IMR-90 (cell line): ENCODE results near the gene ZNF19. TPM values are rescaled to one million over a fixed set of nuclear protein-coding genes. Genes with fewer than 3 reads are reported as not detected.

Source experiments
- ATAC-seq: fragments of 200-7000 bp; cut with Tn5 transposase; 2 replicates; pipeline ENCODE4 v1.9.1; 2020; ENCODE audit warnings: low read depth, mild to moderate bottlenecking, moderate library complexity
- BruUV-seq: library from RNA; stranded (reverse); fragments of 400-500 nt; replicated peaks from 2 replicates; lab custom pipeline; 2021; lab: Mats Ljungman, UMichigan
- CTCF ChIA-PET: fragments of 300-600 bp; formaldehyde crosslinking; extraction: SDS; loops from one replicate; lab custom pipeline; 2021; ENCODE audit warnings: antibody characterized with exemption; lab: Yijun Ruan, JAX
- POLR2A ChIA-PET: fragments of 300-600 bp; sonication (Branson Sonifier 250); formaldehyde crosslinking; loops from one replicate; lab custom pipeline; 2022; ENCODE audit warnings: antibody characterized with exemption; ENCODE audit not compliant: unreplicated experiment; lab: Charles Lee
- DNase-seq: peaks from one replicate; pipeline ENCODE4 v3.0.0; 2013
- H2AFZ ChIP-seq: replicated peaks from 2 replicates; pipeline ENCODE3; 2013; ENCODE audit warnings: low read length, mild to moderate bottlenecking; ENCODE audit not compliant: poor library complexity
- H2AK5ac ChIP-seq: 2 replicates; pipeline ENCODE4 v1.6.1; 2013; ENCODE audit warnings: low read depth, low read length, inconsistent platforms
- H2AK9ac ChIP-seq: replicated peaks from 2 replicates; pipeline ENCODE3; 2013; ENCODE audit warnings: mild to moderate bottlenecking, low read depth, low read length, moderate library complexity; ENCODE audit not compliant: poor library complexity
- H2BK120ac ChIP-seq: 2 replicates; pipeline ENCODE4 v1.6.1; 2013; ENCODE audit warnings: low read depth, low read length, inconsistent platforms
- H2BK15ac ChIP-seq: 3 replicates; pipeline ENCODE4 v1.6.1; 2013; ENCODE audit warnings: low read depth, low read length, inconsistent platforms
- H2BK20ac ChIP-seq: 2 replicates; pipeline ENCODE4 v1.6.1; 2013; ENCODE audit warnings: low read depth, mild to moderate bottlenecking, inconsistent platforms, low read length, moderate library complexity
- H2BK5ac ChIP-seq: 2 replicates; pipeline ENCODE4 v1.6.1; 2013; ENCODE audit warnings: mild to moderate bottlenecking, low read depth, low read length, inconsistent platforms; ENCODE audit not compliant: poor library complexity, severe bottlenecking
- H3K14ac ChIP-seq: replicated peaks from 2 replicates; pipeline ENCODE4 v1.6.1; 2013; ENCODE audit warnings: low read depth, low read length, inconsistent platforms
- H3K18ac ChIP-seq: 2 replicates; pipeline ENCODE4 v1.6.1; 2013; ENCODE audit warnings: low read depth, low read length, control low read depth
- H3K23ac ChIP-seq: 2 replicates; pipeline ENCODE4 v1.6.1; 2013; ENCODE audit warnings: low read depth, low read length, inconsistent platforms
- H3K27ac ChIP-seq: 2 replicates; pipeline ENCODE4 v1.5.1; 2013; ENCODE audit warnings: mild to moderate bottlenecking, control low read depth, low read length; ENCODE audit not compliant: insufficient read depth
- H3K27me3 ChIP-seq: 2 replicates; pipeline ENCODE4 v1.6.1; 2013; ENCODE audit warnings: low read length; ENCODE audit not compliant: control insufficient read depth, insufficient read depth
- H3K36me3 ChIP-seq: 2 replicates; pipeline ENCODE4 v1.6.1; 2013; ENCODE audit warnings: low read length, mixed read lengths; ENCODE audit not compliant: control insufficient read depth, insufficient read depth
- H3K4ac ChIP-seq: 2 replicates; pipeline ENCODE4 v1.6.1; 2013; ENCODE audit warnings: low read depth, low read length, inconsistent platforms
- H3K4me1 ChIP-seq: 2 replicates; pipeline ENCODE4 v1.6.1; 2013; ENCODE audit warnings: low read length, mixed read lengths; ENCODE audit not compliant: control insufficient read depth, insufficient read depth
- H3K4me2 ChIP-seq: 2 replicates; pipeline ENCODE4 v1.6.1; 2013; ENCODE audit warnings: low read depth, mild to moderate bottlenecking, control low read depth, low read length, moderate library complexity
- H3K4me3 ChIP-seq: 2 replicates; pipeline ENCODE4 v1.5.1; 2013; ENCODE audit warnings: low read depth, mild to moderate bottlenecking, control low read depth, low read length, moderate library complexity; ENCODE audit not compliant: insufficient read depth
- H3K56ac ChIP-seq: 2 replicates; pipeline ENCODE4 v1.6.1; 2013; ENCODE audit warnings: low read length, inconsistent platforms; ENCODE audit not compliant: insufficient read depth; ENCODE audit errors: extremely low read depth
- H3K79me1 ChIP-seq, 2 experiments: 2 replicates each; pipeline ENCODE4 v1.6.1; 2013; ENCODE audit warnings: low read length in 2 of 2, inconsistent platforms in 1 of 2, low read depth in 1 of 2
- H3K9ac ChIP-seq: 2 replicates; pipeline ENCODE4 v1.6.1; 2013; ENCODE audit warnings: low read depth, low read length, control low read depth
- H3K9me1 ChIP-seq: 2 replicates; pipeline ENCODE4 v1.6.1; 2013; ENCODE audit warnings: low read length, inconsistent platforms; ENCODE audit not compliant: insufficient read depth
- H3K9me3 ChIP-seq: 2 replicates; pipeline ENCODE4 v1.6.1; 2013; ENCODE audit warnings: low read length; ENCODE audit not compliant: control insufficient read depth, insufficient read depth
- H4K20me1 ChIP-seq: 2 replicates; pipeline ENCODE4 v1.6.1; 2013; ENCODE audit warnings: low read length, inconsistent platforms; ENCODE audit not compliant: insufficient read depth
- H4K5ac ChIP-seq: 2 replicates; pipeline ENCODE4 v1.6.1; 2013; ENCODE audit warnings: mild to moderate bottlenecking, low read depth, low read length, control low read depth
- H4K8ac ChIP-seq, 2 experiments: 2 replicates each; pipeline ENCODE4 v1.6.1; 2013; ENCODE audit warnings: low read depth in 2 of 2, low read length in 2 of 2, control low read depth in 1 of 2, inconsistent platforms in 1 of 2
- H4K91ac ChIP-seq: 2 replicates; pipeline ENCODE4 v1.6.1; 2013; ENCODE audit warnings: low read depth, low read length, inconsistent platforms; ENCODE audit not compliant: insufficient read depth
- BHLHE40 ChIP-seq: fragments of 150-350 bp; IDR thresholded peaks from 2 replicates; pipeline ENCODE4 v1.6.1; 2016; ENCODE audit warnings: mild to moderate bottlenecking, low read depth, low read length
- CEBPB ChIP-seq: IDR thresholded peaks from 2 replicates; pipeline ENCODE4 v1.6.1; 2012; ENCODE audit warnings: low read depth, low read length, improper control_type of control experiment
- CHD1 ChIP-seq: IDR thresholded peaks from 2 replicates; pipeline ENCODE4 v1.6.1; 2012; ENCODE audit warnings: low read depth, low read length, improper control_type of control experiment
- MAFK ChIP-seq: IDR thresholded peaks from 2 replicates; pipeline ENCODE4 v1.6.1; 2012; ENCODE audit warnings: low read depth, low read length, improper control_type of control experiment
- MAZ ChIP-seq: IDR thresholded peaks from 2 replicates; pipeline ENCODE4 v1.6.1; 2012; ENCODE audit warnings: low read depth, mild to moderate bottlenecking, low read length, improper control_type of control experiment, moderate library complexity, borderline replicate concordance
- MXI1 ChIP-seq: IDR thresholded peaks from 2 replicates; pipeline ENCODE4 v1.6.1; 2012; ENCODE audit warnings: low read depth, mild to moderate bottlenecking, low read length, moderate library complexity, borderline replicate concordance
- POLR2A ChIP-seq: IDR thresholded peaks from 2 replicates; pipeline ENCODE4 v1.6.1; 2012; ENCODE audit warnings: mild to moderate bottlenecking, low read depth, low read length
- RCOR1 ChIP-seq: IDR thresholded peaks from 2 replicates; pipeline ENCODE4 v1.6.1; 2012; ENCODE audit warnings: mild to moderate bottlenecking, low read length, improper control_type of control experiment; ENCODE audit not compliant: insufficient replicate concordance
- RFX5 ChIP-seq: IDR thresholded peaks from 2 replicates; pipeline ENCODE4 v1.8.0; 2012; ENCODE audit warnings: low read depth, mild to moderate bottlenecking, low read length, moderate library complexity
- SMC3 ChIP-seq: fragments of 150-350 bp; IDR thresholded peaks from 2 replicates; pipeline ENCODE4 v1.6.1; 2016; ENCODE audit warnings: low read depth, mild to moderate bottlenecking, antibody characterized with exemption, low read length, moderate library complexity
- WGBS, 2 experiments: methylation state at CpG; one replicate each; pipeline versions ENCODE4 v1.1.5 to v1.1.7; 2013; ENCODE audit warnings: missing lambda C conversion rate in 2 of 2; ENCODE audit not compliant: insufficient read length in 1 of 2; ENCODE audit errors: extremely low coverage in 2 of 2; 5-methylcytosine and 5-hydroxymethylcytosine counted together
- dilution Hi-C: fragments of 300-500 bp; cut with HindIII; formaldehyde crosslinking; loops from one replicate; pipeline ENCODE4 v1.14.3; 2018; ENCODE audit warnings: low sequenced_read_pairs; ENCODE audit not compliant: unreplicated experiment
- in situ Hi-C: fragments of 300-500 bp; cut with MboI; formaldehyde crosslinking; loops from 3 replicates; pipeline ENCODE4 v1.14.3; 2019; ENCODE audit warnings: low sequenced_read_pairs, inconsistent platforms, mixed read lengths
- intact Hi-C: fragments of 100-400 bp; cut with micrococcal nuclease; formaldehyde crosslinking; loops from 2 replicates; pipeline ENCODE4 v1.10.0; 2022
- polyA plus RNA-seq, 3 experiments: library from polyadenylated mRNA; depleted of rRNA; stranded (reverse); fragments of >200 nt; gene quantifications; 2 replicates each; pipeline ENCODE4 v1.2.3, GENCODE V29; 2012; ENCODE audit warnings: low replicate concordance in 1 of 3
- total RNA-seq: library from RNA; depleted of rRNA; stranded (reverse); fragments of >200 nt; gene quantifications from 2 replicates; pipeline ENCODE4 v1.2.3, GENCODE V29; 2012
- TF ChIP-seq, protein P1 (sequence below): conservative IDR thresholded peaks from 2 replicates; pipeline ENCODE4 v1.5.1; 2012; ENCODE audit warnings: mild to moderate bottlenecking, low read depth, low read length, improper control_type of control experiment
- TF ChIP-seq, protein P2 (sequence below): fragments of 150-350 bp; IDR thresholded peaks from 2 replicates; pipeline ENCODE4 v1.6.1; 2016; ENCODE audit warnings: low read depth, mild to moderate bottlenecking, low read length, moderate library complexity, borderline replicate concordance

ZNF19 gene
- total and polyA plus RNA-seq, 2 of the 4 experiments (the other 2 are of a cell fraction): 0.89 to 2.9 TPM

DNA sequence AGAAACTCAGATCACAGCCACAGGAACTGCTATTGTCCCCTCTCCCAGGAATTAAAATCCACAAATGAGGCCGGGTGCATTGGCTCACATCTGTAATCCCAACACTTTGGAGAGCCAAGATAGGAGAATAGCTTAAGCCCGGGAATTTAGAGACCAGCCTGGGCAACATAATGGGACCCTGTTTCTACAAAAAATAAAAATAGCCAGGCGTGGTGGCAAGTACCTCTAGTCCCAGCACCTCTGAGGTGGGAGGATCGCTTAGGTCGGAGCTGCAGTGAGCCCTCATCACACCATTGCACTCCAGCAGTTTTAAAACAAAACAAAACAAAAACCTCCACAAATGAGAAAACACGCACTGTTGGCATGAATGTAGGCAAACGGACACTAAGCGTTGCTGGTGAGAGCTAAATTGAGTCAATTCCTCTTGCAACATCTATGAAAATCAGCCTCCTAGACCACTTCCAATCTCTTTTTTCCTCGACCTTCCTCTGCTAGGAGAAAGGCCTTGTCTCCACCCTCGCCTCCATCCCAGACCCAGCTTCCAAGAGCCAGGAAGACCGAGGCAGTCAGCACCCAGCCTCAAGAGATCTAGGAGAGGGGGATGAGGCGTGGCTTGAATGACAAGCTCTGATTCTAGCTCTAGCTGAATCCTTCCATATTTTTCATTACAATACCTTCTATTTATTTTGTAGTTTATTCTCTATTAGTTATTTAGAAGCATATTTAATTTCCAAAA is 62.1 kb downstream of the ZNF19 start:
- Histone ChIP-seq H3K27ac (no peak overlapping the region), H2AFZ (no peak overlapping the region), H4K20me1 (no peaks in the 10 kb centered on the region), H2BK120ac (no peak overlapping the region), H2AK5ac (no peak overlapping the region), H3K14ac (no peak overlapping the region), H3K9me3 (no peaks in the 10 kb centered on the region), H3K4me3 (no peak overlapping the region), H3K4ac (no peak overlapping the region), H3K18ac (no peak overlapping the region), H2BK5ac (no peak overlapping the region), H3K36me3 (no peaks in the 10 kb centered on the region), H2BK20ac (no peak overlapping the region), H3K79me1 (no peaks in the 10 kb centered on the region), H3K9ac (no peak overlapping the region), H3K23ac (no peak overlapping the region), H4K91ac (no peak overlapping the region), H3K27me3 (peaks cover 20% of the 10 kb centered on the region), H2BK15ac (no peak overlapping the region), H3K56ac (no peak overlapping the region), H4K5ac (no peak overlapping the region), H3K4me2 (no peak overlapping the region), H3K4me1 (no peaks in the 10 kb centered on the region), H4K8ac (no peak overlapping the region), H3K9me1 (no peaks in the 10 kb centered on the region), H2AK9ac (no peak overlapping the region)
- intact Hi-C loops: no loop called here
- ATAC-seq (no peak), DNase-seq (no peak)
- BruUV-seq: no TSS peak
- 74% methylated on average over 3 of the region's 12 CpGs; no CpG with 5 or more reads in 1 of the 2 experiments for WGBS, 2 experiments
- dilution Hi-C loops: no loop called here
- ChIA-PET POLR2A (no interaction called here), CTCF (no interaction called here)
- TF ChIP-seq RFX5: no peak
- TF ChIP-seq POLR2A: no peak
- TF ChIP-seq, protein P1, sequence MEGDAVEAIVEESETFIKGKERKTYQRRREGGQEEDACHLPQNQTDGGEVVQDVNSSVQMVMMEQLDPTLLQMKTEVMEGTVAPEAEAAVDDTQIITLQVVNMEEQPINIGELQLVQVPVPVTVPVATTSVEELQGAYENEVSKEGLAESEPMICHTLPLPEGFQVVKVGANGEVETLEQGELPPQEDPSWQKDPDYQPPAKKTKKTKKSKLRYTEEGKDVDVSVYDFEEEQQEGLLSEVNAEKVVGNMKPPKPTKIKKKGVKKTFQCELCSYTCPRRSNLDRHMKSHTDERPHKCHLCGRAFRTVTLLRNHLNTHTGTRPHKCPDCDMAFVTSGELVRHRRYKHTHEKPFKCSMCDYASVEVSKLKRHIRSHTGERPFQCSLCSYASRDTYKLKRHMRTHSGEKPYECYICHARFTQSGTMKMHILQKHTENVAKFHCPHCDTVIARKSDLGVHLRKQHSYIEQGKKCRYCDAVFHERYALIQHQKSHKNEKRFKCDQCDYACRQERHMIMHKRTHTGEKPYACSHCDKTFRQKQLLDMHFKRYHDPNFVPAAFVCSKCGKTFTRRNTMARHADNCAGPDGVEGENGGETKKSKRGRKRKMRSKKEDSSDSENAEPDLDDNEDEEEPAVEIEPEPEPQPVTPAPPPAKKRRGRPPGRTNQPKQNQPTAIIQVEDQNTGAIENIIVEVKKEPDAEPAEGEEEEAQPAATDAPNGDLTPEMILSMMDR: no peak
- TF ChIP-seq CEBPB: no peak
- TF ChIP-seq MAFK: no peak
- no peak for TF ChIP-seq BHLHE40
- TF ChIP-seq CHD1: no peak
- TF ChIP-seq, protein P2, sequence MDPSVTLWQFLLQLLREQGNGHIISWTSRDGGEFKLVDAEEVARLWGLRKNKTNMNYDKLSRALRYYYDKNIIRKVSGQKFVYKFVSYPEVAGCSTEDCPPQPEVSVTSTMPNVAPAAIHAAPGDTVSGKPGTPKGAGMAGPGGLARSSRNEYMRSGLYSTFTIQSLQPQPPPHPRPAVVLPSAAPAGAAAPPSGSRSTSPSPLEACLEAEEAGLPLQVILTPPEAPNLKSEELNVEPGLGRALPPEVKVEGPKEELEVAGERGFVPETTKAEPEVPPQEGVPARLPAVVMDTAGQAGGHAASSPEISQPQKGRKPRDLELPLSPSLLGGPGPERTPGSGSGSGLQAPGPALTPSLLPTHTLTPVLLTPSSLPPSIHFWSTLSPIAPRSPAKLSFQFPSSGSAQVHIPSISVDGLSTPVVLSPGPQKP: no peak
- no peak for TF ChIP-seq SMC3
- TF ChIP-seq RCOR1: no peak
- TF ChIP-seq MXI1: no peak
- TF ChIP-seq MAZ: no peak
- in situ Hi-C loops: no loop called here
